IPS-11a (cell line): ENCODE results near the gene FOXS1.
"Not testable (repeated sequence)": the region's sequence is repeated elsewhere in the genome, so short reads cannot be mapped to it uniquely, and the experiment has no call there.

Source experiments
- H3K4me3 ChIP-seq: one replicate; pipeline ENCODE4 v1.5.1; 2013; ENCODE audit warnings: low read depth, low read length, control low read depth

Gene FOXS1

DNA sequence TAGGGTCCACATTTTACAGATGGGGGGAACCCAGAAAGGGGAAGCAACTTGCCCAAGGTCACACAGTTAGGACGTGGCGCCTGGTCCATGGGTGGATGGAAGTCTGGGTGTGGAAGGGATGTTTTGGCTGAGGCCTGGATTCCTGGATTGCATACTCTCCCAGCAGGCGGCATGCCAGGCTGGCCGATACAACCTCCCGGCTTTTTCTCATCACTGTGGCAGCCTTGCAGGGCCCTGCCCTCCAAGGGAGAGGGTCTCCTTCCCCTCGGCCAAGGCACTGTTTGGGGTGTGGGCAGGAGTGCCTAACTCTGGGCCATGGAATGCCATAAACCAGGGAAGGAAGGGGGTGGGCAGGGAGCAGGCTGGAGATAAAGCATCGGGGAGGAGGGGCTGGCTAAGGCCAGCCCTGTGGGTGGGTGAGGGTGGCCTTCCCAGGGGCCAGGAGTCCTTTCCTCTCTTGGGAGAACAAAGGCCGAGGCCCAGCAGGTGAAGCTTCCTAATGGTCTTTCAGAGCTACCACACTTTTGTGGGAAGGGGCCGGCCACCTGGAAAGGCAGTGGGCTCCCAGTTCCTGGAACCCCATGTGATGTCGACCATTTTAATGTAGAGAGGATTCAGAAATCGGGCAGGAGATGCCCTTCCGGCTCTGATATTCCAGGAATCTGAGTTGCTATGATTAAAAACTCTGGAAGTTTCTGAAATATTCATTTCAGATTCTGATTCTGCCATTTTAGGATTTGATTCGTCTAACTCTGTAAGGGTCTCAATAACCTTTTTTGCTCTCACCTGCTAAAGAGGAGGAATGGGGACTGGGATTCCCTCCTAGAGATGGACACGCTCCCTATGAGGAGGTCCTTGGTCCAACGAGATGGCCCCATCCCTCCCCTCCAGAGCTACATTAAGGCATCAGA lies 4.2 kb downstream of the FOXS1 start:
- no peak overlapping the region for H3K4me3 ChIP-seq

GRCh38 chr20:31839782-31840487 lies 5.5 kb downstream of the FOXS1 start:
- no peak overlapping the region for H3K4me3 ChIP-seq

GRCh38 chr20:31838646-31839292 lies 6.6 kb downstream of the FOXS1 start:
- no peak overlapping the region for H3K4me3 ChIP-seq

- H3K4me3 ChIP-seq, result no peak overlapping the region
Measured at GRCh38 chr20:31837896-31838397, 7.5 kb downstream of the FOXS1 start.

DNA sequence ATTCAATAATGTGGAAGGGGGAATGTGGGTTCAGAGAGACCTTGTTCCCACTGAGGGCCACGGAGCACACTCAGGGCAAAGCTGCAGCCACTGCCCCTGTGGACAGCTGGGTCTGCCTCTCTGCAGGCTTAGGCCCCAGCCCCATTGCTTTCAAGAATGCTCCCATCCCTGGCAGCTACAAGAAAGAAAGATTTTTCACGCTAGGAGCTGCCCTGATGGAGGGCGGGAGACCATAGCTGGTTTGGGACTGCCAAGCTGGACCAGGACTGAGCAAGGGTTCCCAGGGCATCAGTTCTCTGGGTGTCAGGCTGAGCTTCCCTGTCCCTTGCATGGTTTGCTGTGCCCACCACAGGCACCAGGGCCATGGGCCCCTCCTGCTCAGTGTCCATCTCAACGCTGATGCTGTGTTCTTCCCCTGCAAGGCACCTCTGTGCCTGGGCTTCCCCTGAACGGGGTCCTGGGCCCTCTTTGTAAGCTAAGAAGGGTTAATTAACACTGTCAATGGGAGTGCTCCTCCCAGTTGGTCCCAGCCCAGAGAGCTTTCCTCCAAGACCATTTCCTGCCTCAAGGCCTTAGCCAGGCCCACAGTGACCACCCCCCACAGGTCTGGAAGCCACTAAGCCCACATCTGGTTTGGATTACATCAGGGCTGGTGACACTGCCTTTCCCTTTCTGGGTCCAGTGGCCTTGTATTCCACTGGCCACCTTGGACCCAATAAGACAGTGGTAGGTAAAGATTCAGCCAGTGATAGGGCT lies 8.4 kb downstream of the FOXS1 start:
- H3K4me3 ChIP-seq, result no peak overlapping the region

DNA sequence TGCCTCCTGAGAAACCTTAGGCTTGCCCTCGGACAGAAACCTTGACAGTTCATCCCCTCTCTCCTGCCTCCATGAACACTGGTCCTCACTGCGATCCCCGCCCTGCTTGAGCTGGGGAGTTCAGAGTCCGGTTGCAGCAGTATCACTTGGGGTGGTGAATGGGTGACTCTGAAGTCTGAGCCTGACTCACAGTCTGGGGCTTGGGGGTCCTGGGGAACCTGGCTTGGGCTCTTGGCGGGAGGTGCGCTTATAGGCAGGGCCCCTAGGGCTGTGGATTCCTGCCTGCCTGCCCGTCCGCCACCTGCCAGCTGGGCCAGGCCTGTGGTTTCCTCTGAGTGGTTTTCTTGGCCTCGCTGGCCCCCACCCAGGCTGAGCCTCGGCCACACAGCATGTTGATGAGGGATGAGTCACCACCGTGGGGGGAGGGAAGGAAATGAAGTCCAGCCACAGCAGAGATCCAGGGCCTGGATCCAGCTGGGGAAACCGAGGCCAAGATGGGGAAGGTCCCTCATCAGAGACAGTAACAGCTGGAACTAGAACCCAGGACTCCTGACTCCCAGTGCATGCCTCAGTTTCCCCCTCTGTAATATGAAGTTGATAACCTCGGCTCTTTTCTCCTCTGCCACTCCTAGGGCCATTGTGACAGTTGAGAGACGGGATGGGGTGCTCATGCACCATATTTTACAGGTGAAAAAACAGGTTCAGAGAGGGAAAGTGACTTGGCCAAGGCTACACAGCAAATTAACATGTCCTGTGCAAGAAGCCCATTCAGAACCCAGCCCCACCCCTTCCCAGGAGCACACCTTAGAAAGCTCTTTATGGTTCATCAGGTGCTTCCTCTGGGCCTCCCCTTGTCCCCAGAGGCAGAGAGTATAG lies 9.2 kb downstream of the FOXS1 start:
- H3K4me3 ChIP-seq, result no peak overlapping the region

GRCh38 chr20:31835554-31835953 lies 9.8 kb downstream of the FOXS1 start:
- H3K4me3 ChIP-seq, result no peak overlapping the region

GRCh38 chr20:31833931-31834521 lies 11.4 kb downstream of the FOXS1 start:
- no peak overlapping the region for H3K4me3 ChIP-seq

DNA sequence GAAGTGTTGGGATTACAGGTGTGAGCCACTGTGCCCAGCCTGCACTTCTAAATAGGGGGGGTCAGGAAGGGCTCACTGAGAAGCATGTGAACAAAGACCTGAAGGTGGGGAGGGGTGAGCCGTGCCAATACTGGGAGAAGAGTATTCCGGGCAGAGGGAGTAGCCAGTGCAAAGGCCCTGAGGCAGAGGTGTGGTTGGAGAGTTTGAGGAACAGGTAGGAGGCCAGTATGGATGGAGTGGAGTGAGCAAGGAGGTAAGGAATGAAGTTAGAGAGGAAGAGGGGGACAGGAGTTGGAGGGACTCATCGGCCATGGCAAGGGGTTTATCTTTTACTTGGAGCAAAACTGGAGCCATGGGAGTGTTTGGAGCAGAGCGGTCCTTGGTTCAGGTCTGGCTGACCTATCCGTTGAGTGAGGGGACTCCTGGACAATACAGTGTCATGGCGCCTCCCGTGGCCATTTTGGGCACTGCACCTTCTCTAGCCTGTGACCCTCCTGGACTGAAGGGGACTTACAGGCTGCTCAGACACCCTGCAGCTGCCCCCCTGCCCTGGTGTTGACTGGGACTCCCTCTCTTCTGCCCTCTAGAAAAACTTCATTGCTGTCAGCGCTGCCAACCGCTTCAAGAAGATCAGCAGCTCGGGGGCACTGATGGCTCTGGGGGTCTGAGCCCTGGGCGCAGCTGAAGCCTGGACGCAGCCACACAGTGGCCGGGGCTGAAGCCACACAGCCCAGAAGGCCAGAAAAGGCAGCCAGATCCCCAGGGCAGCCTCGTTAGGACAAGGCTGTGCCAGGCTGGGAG lies 12.1 kb downstream of the FOXS1 start:
- no peak overlapping the region for H3K4me3 ChIP-seq

DNA sequence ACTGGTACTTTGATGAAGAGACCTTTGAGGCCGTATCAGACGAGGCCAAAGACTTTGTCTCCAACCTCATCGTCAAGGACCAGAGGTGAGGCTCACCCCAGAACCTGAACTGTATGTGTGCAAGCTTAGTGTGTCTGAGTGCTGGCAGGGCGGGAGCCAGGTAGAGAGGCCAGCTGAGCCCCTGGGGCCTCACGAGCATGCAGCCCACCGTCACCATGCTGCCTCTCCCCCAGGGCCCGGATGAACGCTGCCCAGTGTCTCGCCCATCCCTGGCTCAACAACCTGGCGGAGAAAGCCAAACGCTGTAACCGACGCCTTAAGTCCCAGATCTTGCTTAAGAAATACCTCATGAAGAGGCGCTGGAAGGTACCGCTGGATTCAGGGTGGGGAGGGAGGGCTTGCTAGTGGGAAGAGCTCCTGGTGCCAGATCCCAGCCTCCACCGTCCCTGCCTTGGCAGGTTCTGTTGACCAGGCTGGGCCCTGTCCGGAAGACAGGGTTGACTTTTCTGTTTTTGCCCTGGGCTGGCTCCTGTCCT lies 13.6 kb downstream of the FOXS1 start:
- H3K4me3 ChIP-seq, result no peak overlapping the region

DNA sequence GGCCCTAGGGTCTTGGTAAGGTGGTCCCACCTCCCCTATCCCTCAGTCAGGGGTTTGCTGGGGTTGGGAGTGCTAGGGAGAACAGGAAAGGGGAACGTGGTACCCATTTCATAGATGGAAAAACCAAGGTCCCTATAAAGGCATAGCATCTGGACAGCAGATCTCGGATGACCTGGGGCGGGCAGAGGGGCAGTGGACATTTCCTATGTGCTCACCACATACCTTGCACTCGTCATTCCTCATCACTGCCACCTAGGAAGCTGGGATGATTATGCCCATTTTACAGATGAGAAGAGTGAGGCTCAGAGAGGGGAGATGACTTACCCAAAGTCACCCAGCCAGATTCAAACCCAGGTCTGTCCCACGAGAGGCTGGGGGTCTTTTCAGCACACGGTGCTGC lies 14.2 kb downstream of the FOXS1 start:
- H3K4me3 ChIP-seq, result no peak overlapping the region

DNA sequence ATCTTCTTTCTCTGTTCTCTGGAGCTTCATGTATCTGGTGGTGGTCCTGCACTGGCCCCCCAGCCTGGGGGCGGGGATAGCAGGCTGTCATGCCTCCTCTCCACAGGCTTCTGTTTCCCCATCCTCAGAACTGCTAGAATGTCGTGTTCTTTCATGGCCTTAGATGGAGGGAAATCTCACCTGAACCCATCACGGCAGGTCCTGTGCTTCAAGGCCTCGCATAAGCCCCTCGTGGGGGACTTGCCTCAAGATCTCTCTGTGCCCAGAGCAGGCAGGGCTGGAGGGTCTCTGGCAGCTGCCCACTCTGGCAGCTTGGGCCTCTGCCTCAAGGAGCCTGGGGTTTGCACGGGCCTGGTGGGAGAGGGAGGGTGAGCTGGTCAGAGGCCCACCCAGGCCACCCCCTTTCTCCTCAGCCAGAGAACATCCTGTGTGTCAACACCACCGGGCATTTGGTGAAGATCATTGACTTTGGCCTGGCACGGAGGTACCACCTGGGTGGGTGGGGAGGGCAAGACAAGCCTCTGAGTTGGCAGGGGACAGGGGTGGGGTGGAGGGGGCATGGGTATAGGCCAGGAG lies 14.9 kb downstream of the FOXS1 start:
- H3K4me3 ChIP-seq, result no peak overlapping the region

DNA sequence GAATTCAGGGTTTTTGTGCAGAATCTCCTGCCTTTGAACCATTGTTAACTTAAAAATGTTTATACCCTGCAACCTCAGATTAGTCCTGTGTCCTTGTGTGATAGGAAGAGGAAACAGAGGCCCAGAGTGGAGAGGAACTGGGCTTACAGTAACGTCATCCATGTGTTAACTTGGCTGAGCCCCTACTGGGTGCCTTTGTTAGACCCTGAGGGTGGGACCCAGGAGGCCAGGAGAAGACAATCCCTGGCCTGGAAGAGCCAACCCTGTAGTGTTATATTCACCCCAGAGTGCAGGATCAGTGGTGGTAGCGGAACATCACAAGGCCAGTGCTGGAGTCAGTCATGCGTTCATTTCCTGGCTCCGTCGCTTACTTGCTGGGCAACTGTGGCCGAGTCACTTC lies 15.7 kb downstream of the FOXS1 start:
- H3K4me3 ChIP-seq, result no peak overlapping the region

DNA sequence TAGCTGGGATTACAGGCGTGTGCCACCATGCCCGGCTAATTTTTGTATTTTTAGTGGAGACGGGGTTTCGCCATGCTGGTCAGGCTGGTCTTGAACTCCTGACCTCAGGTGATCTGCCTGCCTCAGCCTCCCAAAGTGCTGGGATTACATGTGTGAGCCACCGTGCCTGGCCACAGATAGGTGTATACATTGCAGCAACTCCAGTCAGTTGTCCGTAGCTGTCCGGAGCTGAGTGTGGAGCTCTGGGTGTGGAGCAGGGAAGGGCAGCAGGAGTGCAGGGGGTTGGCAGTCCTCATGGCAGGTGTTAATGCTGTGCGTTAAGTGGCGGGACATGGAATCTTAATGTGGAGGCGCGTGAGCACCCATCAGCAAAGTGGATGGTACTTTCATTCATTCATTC lies 17.4 kb downstream of the FOXS1 start:
- not testable (repeated sequence) for H3K4me3 ChIP-seq

DNA sequence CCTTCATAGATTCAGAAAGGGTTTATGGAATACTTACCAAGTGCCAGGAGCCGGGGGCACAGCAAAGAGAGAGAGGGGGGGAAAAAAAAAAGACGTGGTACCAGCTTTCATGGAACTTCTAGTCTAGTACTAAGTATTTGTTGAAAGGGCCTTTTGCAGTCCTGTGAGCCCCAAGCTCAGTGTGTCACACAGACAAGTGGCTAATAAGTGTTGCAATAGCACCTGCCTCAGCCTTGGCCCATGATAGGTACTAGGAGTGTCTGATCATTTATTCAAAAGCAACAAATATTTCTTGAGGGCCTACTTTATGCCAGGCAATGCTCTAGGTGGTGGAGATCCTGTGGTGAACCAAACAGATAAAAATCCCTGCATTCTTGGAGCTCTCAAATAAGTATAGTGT lies 18.3 kb downstream of the FOXS1 start:
- H3K4me3 ChIP-seq, result no peak overlapping the region

DNA sequence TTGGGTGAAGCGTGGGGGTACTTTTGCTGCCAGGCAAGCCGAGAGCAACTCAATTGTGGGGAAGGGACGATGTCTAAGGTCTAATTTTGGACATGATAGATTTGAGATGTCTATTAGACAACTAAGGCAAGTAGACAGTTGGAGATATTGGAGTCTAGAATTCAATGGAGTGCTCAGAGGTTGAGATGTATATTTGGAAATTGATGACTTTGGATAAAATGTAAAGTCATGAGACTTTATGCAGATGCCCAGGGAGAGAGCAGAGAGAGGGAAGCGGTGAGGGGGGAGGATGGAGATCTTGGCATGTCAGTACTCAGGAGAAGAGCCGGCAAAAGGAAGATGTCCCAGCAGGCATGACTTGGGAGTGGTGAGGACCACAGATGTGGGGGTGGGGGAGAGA lies 19.3 kb downstream of the FOXS1 start:
- H3K4me3 ChIP-seq, result no peak overlapping the region

DNA sequence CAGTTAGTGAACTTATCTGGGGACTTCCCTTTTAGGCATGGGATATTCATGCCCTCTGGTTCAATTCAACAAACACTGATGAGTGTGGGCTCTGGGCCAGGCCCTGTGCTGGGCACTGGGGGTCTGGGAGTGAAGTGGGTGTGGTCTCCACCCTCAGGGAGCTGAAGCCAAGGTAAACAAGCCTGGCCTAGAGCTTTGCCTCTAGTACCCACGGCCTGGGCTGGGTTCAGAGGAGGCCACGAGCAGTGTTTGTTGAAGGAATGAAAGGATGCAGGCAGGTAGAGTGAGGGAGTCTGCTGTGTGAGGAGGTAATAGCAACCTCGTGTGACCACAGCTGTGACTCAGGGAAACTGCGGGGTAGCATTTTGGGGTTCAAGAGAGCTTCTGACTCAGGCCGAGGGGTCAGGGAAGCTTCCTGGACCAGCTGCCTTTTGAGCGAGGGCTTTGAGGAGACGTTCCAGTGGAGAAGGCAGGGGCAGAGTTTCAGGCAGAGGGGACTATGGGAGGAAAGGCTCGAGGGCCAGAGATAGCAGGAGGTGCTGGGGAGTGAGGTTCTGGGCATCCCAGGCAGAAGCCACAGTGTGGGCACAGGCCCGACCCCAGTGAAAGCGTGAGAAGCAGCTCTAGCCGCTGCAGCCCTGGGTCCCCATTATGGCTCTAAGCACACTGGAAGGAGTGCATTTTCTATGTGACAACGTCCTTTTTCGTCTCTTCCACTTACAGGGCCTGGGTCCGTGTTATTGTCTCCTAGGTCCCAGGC lies 20.7 kb downstream of the FOXS1 start:
- H3K4me3 ChIP-seq, result no peak overlapping the region
